ENCODE measurements around the gene KANK2. TPM values are rescaled to one million over a fixed set of nuclear protein-coding genes. Genes with fewer than 3 reads are reported as not detected.
A peak's percentile ranks its signal among the peaks of the same experiment; 100 is the strongest.

Gene KANK2
- total and polyA plus RNA-seq, 4 donors, result 269 to 379 (median 299) TPM

- 3 to 4% methylated on average over 13 of the region's 13 CpGs for WGBS, 2 donors
- no peak overlapping the region for H3K4me3 ChIP-seq (ENCODE audit: low read length in 2 of 2)
- no peaks in the 10 kb centered on the region for H3K4me1 ChIP-seq (ENCODE audit: control insufficient read depth in 1 of 2, insufficient read depth in 2 of 2, low read length in 2 of 2)
- ATAC-seq (ENCODE audit: low FRiP score) (peak; percentile 83), DNase-seq (peak; percentile 90 to 91)
- peak overlapping the region; percentile 34 to 47 for H3K27ac ChIP-seq (ENCODE audit: low read depth in 1 of 2, low read length in 2 of 2)
- H3K36me3 ChIP-seq (ENCODE audit: control insufficient read depth in 1 of 2, insufficient read depth in 2 of 2, low read length in 1 of 2), result no peaks in the 10 kb centered on the region
- no peaks in the 10 kb centered on the region for H3K9me3 ChIP-seq (ENCODE audit: control insufficient read depth, low read length)
- intact Hi-C loops (cut with DNase I), result loop anchor here (2.0 to 10.0 kb wide), 2 partner anchors 64 to 306 kb away; no protein-coding TSS in a partner anchor
- H3K27me3 ChIP-seq (ENCODE audit: control insufficient read depth in 1 of 2, insufficient read depth in 2 of 2, low read length in 1 of 2), result no peaks in the 10 kb centered on the region
Observed at GRCh38 chr19:11138601-11139300, 58.6 kb downstream of the KANK2 start.

GRCh38 chr19:11137542-11138384 lies 59.6 kb downstream of the KANK2 start:
- WGBS, 2 donors, result 0 to 2% methylated on average over 26 to 28 of the region's 28 CpGs
- intact Hi-C loops (cut with DNase I), result loop anchor here (2.0 to 10.0 kb wide), 2 partner anchors 65 to 307 kb away; no protein-coding TSS in a partner anchor
- Histone ChIP-seq H3K4me1 (ENCODE audit: control insufficient read depth in 1 of 2, insufficient read depth in 2 of 2, low read length in 2 of 2) (no peaks in the 10 kb centered on the region), H3K27me3 (ENCODE audit: control insufficient read depth in 1 of 2, insufficient read depth in 2 of 2, low read length in 1 of 2) (no peaks in the 10 kb centered on the region), H3K4me3 (ENCODE audit: low read length in 2 of 2) (no peak overlapping the region), H3K9me3 (ENCODE audit: control insufficient read depth, low read length) (no peaks in the 10 kb centered on the region), H3K36me3 (ENCODE audit: control insufficient read depth in 1 of 2, insufficient read depth in 2 of 2, low read length in 1 of 2) (no peaks in the 10 kb centered on the region), H3K27ac (ENCODE audit: low read depth in 1 of 2, low read length in 2 of 2) (peak overlapping the region; percentile 34 to 84)
- peak; percentile 88 to 90 for DNase-seq
- peak; percentile 85 for ATAC-seq (ENCODE audit: low FRiP score)

GRCh38 chr19:11136400-11137101 lies 60.8 kb downstream of the KANK2 start:
- no peaks in the 10 kb centered on the region for H3K4me1 ChIP-seq (ENCODE audit: control insufficient read depth in 1 of 2, insufficient read depth in 2 of 2, low read length in 2 of 2)
- intact Hi-C loops (cut with DNase I), result loop anchor here in 1 of 2 donors (10.0 kb wide), 1 partner anchor 308 kb away; no protein-coding TSS in a partner anchor
- H3K27me3 ChIP-seq (ENCODE audit: control insufficient read depth in 1 of 2, insufficient read depth in 2 of 2, low read length in 1 of 2), result no peaks in the 10 kb centered on the region
- H3K27ac ChIP-seq (ENCODE audit: low read depth in 1 of 2, low read length in 2 of 2), result no peak overlapping the region
- no peak for DNase-seq
- no peaks in the 10 kb centered on the region for H3K9me3 ChIP-seq (ENCODE audit: control insufficient read depth, low read length)
- no peak for ATAC-seq (ENCODE audit: low FRiP score)
- H3K4me3 ChIP-seq (ENCODE audit: low read length in 2 of 2), result no peak overlapping the region
- WGBS, 2 donors, result 75 to 76% methylated on average over 14 of the region's 14 CpGs
- H3K36me3 ChIP-seq (ENCODE audit: control insufficient read depth in 1 of 2, insufficient read depth in 2 of 2, low read length in 1 of 2), result no peaks in the 10 kb centered on the region

- no peak overlapping the region for H3K4me3 ChIP-seq (ENCODE audit: low read length in 2 of 2)
- WGBS, 2 donors, result 62 to 72% methylated on average over 7 of the region's 7 CpGs
- DNase-seq (no peak), ATAC-seq (ENCODE audit: low FRiP score) (no peak)
- H3K27me3 ChIP-seq (ENCODE audit: control insufficient read depth in 1 of 2, insufficient read depth in 2 of 2, low read length in 1 of 2), result no peaks in the 10 kb centered on the region
- H3K9me3 ChIP-seq (ENCODE audit: control insufficient read depth, low read length), result no peaks in the 10 kb centered on the region
- H3K27ac ChIP-seq (ENCODE audit: low read depth in 1 of 2, low read length in 2 of 2), result no peak overlapping the region
- H3K4me1 ChIP-seq (ENCODE audit: control insufficient read depth in 1 of 2, insufficient read depth in 2 of 2, low read length in 2 of 2), result no peaks in the 10 kb centered on the region
- intact Hi-C loops (cut with DNase I), result loop anchor here (2.0 to 10.0 kb wide), 3 partner anchors 93 to 313 kb away; no protein-coding TSS in a partner anchor
- H3K36me3 ChIP-seq (ENCODE audit: control insufficient read depth in 1 of 2, insufficient read depth in 2 of 2, low read length in 1 of 2), result no peaks in the 10 kb centered on the region
Observed at GRCh38 chr19:11131471-11131870, 65.9 kb downstream of the KANK2 start.

- no peak overlapping the region for H3K27ac ChIP-seq (ENCODE audit: low read depth in 1 of 2, low read length in 2 of 2)
- no peaks in the 10 kb centered on the region for H3K36me3 ChIP-seq (ENCODE audit: control insufficient read depth in 1 of 2, insufficient read depth in 2 of 2, low read length in 1 of 2)
- H3K27me3 ChIP-seq (ENCODE audit: control insufficient read depth in 1 of 2, insufficient read depth in 2 of 2, low read length in 1 of 2), result no peaks in the 10 kb centered on the region
- intact Hi-C loops (cut with DNase I), result loop anchor here (2.0 to 10.0 kb wide), 3 partner anchors 92 to 314 kb away; no protein-coding TSS in a partner anchor
- no peaks in the 10 kb centered on the region for H3K9me3 ChIP-seq (ENCODE audit: control insufficient read depth, low read length)
- no peaks in the 10 kb centered on the region for H3K4me1 ChIP-seq (ENCODE audit: control insufficient read depth in 1 of 2, insufficient read depth in 2 of 2, low read length in 2 of 2)
- H3K4me3 ChIP-seq (ENCODE audit: low read length in 2 of 2), result no peak overlapping the region
- peak; percentile 86 to 94 for DNase-seq
- WGBS, 2 donors, result 47 to 48% methylated on average over 19 of the region's 19 CpGs
- peak; percentile 89 for ATAC-seq (ENCODE audit: low FRiP score)
Observed at GRCh38 chr19:11130824-11131455, 66.4 kb downstream of the KANK2 start.

GRCh38 chr19:11127905-11128304 lies 69.4 kb downstream of the KANK2 start:
- H3K27me3 ChIP-seq (ENCODE audit: control insufficient read depth in 1 of 2, insufficient read depth in 2 of 2, low read length in 1 of 2), result no peaks in the 10 kb centered on the region
- intact Hi-C loops (cut with DNase I), result loop anchor here in 1 of 2 donors (10.0 kb wide), 1 partner anchor 193 kb away; no protein-coding TSS in a partner anchor
- DNase-seq (no peak), ATAC-seq (ENCODE audit: low FRiP score) (no peak)
- H3K36me3 ChIP-seq (ENCODE audit: control insufficient read depth in 1 of 2, insufficient read depth in 2 of 2, low read length in 1 of 2), result no peaks in the 10 kb centered on the region
- H3K4me3 ChIP-seq (ENCODE audit: low read length in 2 of 2), result no peak overlapping the region
- no peaks in the 10 kb centered on the region for H3K9me3 ChIP-seq (ENCODE audit: control insufficient read depth, low read length)
- H3K4me1 ChIP-seq (ENCODE audit: control insufficient read depth in 1 of 2, insufficient read depth in 2 of 2, low read length in 2 of 2), result no peaks in the 10 kb centered on the region
- WGBS, 2 donors, result 90 to 91% methylated on average over 15 of the region's 15 CpGs
- no peak overlapping the region for H3K27ac ChIP-seq (ENCODE audit: low read depth in 1 of 2, low read length in 2 of 2)

- Histone ChIP-seq H3K9me3 (ENCODE audit: control insufficient read depth, low read length) (no peaks in the 10 kb centered on the region), H3K4me3 (ENCODE audit: low read length in 2 of 2) (no peak overlapping the region), H3K27me3 (ENCODE audit: control insufficient read depth in 1 of 2, insufficient read depth in 2 of 2, low read length in 1 of 2) (no peaks in the 10 kb centered on the region), H3K27ac (ENCODE audit: low read depth in 1 of 2, low read length in 2 of 2) (no peak overlapping the region), H3K4me1 (ENCODE audit: control insufficient read depth in 1 of 2, insufficient read depth in 2 of 2, low read length in 2 of 2) (no peaks in the 10 kb centered on the region), H3K36me3 (ENCODE audit: control insufficient read depth in 1 of 2, insufficient read depth in 2 of 2, low read length in 1 of 2) (no peaks in the 10 kb centered on the region)
- 51 to 52% methylated on average over 11 of the region's 11 CpGs for WGBS, 2 donors
- DNase-seq, result peak; percentile 87 to 91
- ATAC-seq (ENCODE audit: low FRiP score), result peak; percentile 87
- intact Hi-C loops (cut with DNase I), result loop anchor here in 1 of 2 donors (10.0 kb wide), 1 partner anchor 191 kb away; no protein-coding TSS in a partner anchor
Observed at GRCh38 chr19:11125994-11126685, 71.2 kb downstream of the KANK2 start.

Measured in aorta (tissue), 5 donors.